HL-60/S4 treated with retinoic acid at 250 ng/mL for 4 days and 3 days (cell line): ENCODE results near the gene NUP153.

ENCODE experiments used
- in situ Hi-C: fragments of 300-500 bp; cut with MboI; formaldehyde crosslinking; loops from 2 replicates; pipeline ENCODE4 v1.7.0; 2022; ENCODE audit warnings: low sequenced_read_pairs

NUP153 gene

DNA sequence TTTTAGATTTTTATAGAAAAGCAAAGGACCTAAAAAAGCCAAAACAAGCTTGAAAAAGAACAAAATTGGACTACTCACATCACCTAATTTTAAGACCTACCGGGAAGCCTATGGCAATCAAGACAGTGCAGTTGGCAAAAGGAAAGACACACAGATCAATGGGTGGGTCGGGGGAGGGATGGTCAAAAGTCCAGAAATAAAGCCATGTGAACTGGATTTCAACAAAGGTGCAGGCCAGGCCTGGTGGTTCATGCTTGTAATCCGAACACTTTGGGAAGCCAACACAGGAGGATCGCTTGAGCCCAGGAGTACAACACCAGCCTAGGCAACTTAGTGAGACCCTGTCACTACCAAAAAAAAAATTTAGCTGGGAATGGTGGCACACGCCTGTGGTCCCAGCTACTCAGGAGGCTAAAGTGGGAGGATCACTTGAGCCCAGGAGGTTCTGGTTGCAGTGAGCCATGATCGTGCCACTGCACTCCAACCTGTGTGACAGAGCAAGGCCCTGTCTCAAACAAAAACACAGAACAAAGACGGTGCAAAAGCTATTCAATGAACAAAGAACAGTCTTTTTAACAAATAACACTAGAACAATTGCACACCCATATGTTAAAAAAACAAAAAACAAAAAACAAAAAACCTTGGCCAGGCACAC is 34.5 kb downstream of the NUP153 start:
- in situ Hi-C loops: no loop called here

- in situ Hi-C loops: no loop called here
These were observed 40.1 kb downstream of the NUP153 start for GRCh38 chr6:17666646-17667045.

GRCh38 chr6:17665132-17665531 is 41.6 kb downstream of the NUP153 start:
- in situ Hi-C loops: no loop called here

DNA sequence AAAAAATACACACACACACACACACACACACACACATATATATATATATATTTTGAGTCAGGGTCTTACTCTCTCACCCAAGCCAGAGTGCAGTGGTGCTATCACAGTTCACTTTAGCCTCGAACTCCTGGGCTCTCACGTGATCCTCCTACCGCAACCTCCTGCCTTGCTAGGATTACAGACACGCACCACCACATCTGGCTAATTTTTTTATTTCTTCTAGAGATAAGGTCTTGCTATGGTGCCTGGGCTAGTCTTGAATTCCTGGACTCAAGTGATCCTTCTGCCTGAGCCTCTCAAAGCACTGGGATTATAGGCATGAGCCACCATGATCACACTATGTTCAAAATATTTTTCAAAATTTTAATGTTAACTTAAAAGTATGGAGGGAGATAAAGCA is 43.5 kb downstream of the NUP153 start:
- in situ Hi-C loops: no loop called here

- in situ Hi-C loops: no loop called here
These were observed 44.1 kb downstream of the NUP153 start for GRCh38 chr6:17662585-17662984.

DNA sequence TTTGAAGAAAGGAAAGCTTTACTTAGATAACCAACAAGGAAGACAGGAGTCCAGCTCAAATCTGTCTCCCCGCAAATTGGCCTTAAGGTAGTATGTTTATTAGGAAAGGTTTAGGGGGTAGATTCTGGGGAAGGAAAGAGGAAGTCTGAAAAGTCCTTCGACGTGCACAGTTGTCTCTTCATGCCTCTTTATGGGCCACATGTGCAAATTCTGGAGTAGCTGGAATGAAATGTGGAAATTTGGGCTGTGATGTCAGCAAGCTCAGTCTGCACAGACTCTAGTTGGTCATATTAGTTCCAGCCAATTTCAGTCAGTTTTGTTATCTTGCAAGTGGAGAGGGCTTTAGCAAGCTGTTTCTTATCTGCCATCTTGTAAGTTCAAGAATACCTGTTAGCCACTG is 50.1 kb downstream of the NUP153 start:
- in situ Hi-C loops: no loop called here

GRCh38 chr6:17656092-17656491 is 50.6 kb downstream of the NUP153 start:
- in situ Hi-C loops: no loop called here

- in situ Hi-C loops: no loop called here
These were observed 53.4 kb downstream of the NUP153 start for GRCh38 chr6:17653198-17653882.

GRCh38 chr6:17650656-17651309 is 55.9 kb downstream of the NUP153 start:
- in situ Hi-C loops: no loop called here

- in situ Hi-C loops: no loop called here
These were observed 58.0 kb downstream of the NUP153 start for GRCh38 chr6:17648745-17649144.

DNA sequence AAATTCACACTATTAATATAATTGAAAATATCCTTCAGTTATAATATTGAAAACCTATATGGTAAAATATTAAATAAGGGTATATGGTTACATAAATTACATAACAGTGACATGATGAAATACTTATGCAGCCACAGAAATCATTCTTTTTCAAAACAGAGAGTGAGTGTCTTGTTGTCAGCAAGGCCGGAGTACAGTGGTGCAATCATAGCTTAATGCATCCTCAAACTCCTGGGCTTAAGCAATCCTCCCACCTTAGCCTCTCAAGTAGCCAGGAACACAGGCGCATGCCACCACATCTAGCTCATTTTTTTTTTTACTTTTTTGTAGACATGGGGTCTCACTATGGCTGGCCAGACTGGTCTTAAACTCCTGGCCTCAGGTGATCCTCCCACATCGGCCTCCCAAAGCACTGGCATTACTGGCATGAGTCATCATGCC is 66.2 kb downstream of the NUP153 start:
- in situ Hi-C loops: no loop called here

GRCh38 chr6:17638212-17638715 is 68.5 kb downstream of the NUP153 start:
- in situ Hi-C loops: no loop called here

DNA sequence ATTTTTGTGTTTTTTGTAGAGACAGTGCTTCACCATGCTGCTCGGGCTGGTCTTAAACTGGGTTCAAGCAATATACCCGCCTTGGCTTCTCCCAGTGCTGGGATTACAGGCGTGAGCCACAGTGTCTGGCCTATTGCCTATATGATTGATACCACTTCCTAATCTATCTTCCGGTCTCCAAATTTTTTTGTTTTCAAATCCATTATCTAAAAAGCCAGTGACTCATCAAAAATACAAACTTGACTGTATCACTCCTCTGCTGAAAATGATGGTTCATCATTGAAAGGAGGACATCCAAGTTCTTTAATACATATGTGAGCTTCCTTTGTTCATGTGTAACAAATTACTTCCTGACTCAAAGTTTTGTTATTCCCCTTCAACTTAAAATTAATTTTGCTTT is 71.2 kb downstream of the NUP153 start:
- in situ Hi-C loops: no loop called here

DNA sequence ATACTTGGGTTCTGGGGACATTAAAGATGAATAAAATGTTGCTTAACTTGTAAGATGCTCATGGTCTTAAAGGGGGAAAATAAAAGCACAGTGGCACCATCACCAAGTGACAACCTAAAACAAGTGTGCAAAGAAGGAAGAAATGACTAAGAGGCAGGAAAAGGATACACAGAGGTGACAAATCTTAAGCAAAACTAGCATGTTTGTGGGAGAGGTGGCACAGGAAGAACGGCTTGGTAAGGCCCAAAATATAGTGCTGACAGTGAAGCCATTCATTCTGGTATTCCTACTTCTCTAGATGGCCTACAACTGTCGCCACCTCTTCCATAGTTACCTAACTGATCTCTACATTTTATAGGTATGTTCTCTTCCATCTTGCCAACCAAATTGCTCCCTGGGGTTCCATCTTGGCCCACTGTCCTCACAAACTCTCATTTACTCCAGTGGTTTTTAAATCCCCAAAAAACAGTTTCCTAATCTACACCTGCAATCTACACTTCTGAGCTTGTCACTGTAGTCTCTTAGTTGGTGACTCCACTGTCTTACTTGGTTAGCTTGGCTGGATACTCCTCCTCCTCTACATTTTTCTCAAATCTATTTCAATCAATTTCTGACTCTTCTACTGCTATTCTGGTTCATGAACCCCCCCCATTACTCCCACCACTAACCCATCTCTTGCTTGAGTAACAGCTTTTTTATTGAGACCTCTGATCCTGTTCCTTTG is 73.1 kb downstream of the NUP153 start:
- in situ Hi-C loops: no loop called here

GRCh38 chr6:17632934-17633333 is 73.8 kb downstream of the NUP153 start:
- in situ Hi-C loops: no loop called here

DNA sequence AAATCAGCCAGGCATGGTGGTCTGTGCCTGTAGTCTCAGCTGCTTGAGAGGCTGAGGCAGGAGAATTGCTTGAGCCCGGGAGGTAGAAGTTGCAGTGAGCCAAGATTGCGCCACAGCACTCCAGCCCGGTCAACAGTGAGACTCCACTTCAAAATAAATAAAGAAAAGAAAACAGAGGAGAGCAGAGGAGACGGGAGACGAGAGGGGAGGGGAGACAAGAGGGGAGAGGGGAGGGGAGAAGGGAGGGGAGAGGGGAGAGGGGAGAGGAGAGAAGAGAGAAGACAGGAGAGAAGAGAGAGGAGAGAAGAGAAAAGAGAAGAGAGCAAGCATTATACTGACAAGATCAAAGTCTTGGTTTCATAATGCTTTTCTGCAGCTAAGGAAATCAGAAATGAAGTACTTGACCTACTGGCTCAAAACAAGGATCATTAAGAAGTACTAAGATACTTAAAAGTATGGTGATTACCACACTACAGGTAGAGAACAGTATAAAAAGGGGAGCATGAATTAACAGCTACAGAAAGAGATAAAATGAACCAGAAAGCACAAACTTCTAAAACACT is 76.1 kb downstream of the NUP153 start:
- in situ Hi-C loops: no loop called here

DNA sequence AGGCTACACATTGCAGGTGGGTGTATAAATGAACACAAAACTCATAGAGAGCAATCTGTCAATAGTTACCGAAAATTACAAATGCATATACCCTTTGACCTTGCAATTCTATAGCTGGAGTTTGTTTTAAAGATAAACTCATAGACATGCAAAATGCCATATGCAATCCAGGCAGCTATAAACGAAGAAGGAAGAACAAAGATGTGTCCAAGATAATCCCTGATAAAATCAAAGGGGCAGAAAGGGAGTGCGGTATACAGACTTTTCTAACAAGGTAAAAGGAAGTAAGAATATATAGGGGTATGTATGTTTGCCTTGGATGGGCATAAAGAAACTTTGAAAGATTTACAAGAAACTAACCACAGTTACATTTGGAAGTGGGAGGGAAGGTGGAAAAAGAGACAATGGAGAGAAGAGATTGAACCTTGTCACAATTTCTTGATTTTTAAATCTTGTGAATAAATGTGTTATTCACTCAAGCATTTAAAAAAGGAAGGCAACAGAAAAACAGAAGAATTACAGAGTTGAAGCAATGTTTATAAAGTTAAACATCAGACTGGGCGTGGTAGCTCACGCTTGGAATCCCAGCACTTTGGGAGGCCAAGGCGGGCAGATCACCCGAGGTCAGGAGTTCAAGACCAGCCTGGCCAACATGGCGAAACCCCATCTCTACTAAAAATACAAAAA is 76.8 kb downstream of the NUP153 start:
- in situ Hi-C loops: no loop called here

DNA sequence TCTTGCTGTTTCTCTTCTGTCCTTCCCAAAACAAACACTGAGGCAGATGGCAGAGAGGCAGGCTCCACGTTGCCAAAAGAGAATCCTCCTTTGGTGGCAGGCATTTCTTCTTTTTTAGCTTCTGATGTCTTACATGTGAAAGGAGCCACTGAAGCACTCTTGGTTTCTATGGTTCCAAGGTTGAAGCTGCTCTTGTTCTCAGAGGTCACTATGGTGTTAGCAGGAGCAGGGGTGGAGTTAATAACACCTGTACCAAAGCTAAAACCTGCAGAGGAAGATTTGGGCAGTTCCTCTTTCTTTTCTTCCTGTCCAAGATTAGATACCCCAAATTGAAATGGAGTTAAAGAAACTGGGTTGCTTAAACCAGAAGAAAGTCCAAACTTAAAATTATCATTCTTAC is 77.9 kb downstream of the NUP153 start:
- in situ Hi-C loops: no loop called here

DNA sequence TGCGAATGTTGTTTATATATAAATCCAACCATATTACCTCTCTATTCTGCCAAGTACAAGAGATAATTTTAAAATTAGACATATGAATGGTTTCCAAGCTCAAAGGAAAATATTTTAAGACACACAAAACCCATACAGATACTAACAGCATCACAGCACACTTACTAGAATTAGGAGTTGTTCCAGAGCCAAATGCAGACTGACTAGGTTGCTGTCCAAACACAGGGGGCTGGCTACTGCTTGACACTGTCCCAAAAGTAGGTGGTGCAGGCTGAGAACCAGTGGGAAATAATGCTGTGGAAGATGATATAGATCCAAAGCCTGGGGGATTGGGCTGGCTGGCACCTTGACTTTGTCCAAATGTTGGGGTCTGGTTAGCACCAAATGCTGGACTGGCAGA is 82.3 kb downstream of the NUP153 start:
- in situ Hi-C loops: no loop called here

DNA sequence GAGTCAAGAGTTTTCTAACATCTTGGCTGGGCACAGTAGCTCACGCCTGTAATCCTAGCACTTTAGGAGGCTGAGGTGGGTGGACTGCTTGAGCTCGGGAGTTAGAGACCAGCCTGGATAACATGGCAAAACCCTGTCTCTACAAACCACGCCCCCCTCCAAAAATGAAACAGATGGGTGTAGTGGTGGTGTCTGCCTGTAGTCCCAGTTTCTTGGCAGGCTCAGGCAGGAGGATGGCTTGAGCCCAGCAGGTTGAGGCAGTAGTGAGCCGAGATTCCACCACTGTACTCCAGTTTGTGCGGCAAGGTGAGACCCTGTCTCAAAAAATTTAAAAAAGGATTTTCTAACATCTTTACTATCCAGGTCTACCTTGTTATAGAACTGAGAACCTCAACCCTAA is 84.6 kb downstream of the NUP153 start:
- in situ Hi-C loops: no loop called here
